Fibroblast of the aortic adventitia (primary cell): Measurements from ENCODE around the gene MIPEP. TPM values are rescaled to one million over a fixed set of nuclear protein-coding genes. Genes with fewer than 3 reads are reported as not detected.

Source experiments
- DNase-seq: peaks from one replicate; pipeline ENCODE4 v3.0.0-alpha.2; 2010; ENCODE audit warnings: low read depth
- H3K4me3 ChIP-seq: 2 replicates; pipeline ENCODE4 v1.5.1; 2011; ENCODE audit warnings: low read depth, mild to moderate bottlenecking, control low read depth, low read length, moderate library complexity
- CTCF ChIP-seq: IDR thresholded peaks from 2 replicates; pipeline ENCODE4 v1.5.1; 2011; ENCODE audit warnings: mild to moderate bottlenecking, low read length, control low read depth, inconsistent platforms; ENCODE audit not compliant: insufficient read depth
- total RNA-seq: library from RNA; depleted of rRNA; stranded (reverse); fragments of >200 nt; gene quantifications from 2 replicates; pipeline ENCODE4 v1.2.3, GENCODE V29; 2012; ENCODE audit warnings: low replicate concordance

Gene MIPEP
- total RNA-seq, 1 donor, result 28.1 TPM

- TF ChIP-seq CTCF, result no peak
- H3K4me3 ChIP-seq, result no peak overlapping the region
- no peak for DNase-seq
Observed at GRCh38 chr13:23799945-23800344, 89.3 kb downstream of the MIPEP start.

- DNase-seq, result no peak
- no peak for TF ChIP-seq CTCF
Observed at GRCh38 chr13:23797276-23797903, 91.8 kb downstream of the MIPEP start.

GRCh38 chr13:23796551-23796950 is 92.6 kb downstream of the MIPEP start:
- TF ChIP-seq CTCF, result no peak
- no peak overlapping the region for H3K4me3 ChIP-seq
- DNase-seq, result no peak

More at GRCh38 chr13:23797276-23797903, 91.8 kb downstream of the MIPEP start:
- no peak overlapping the region for H3K4me3 ChIP-seq

GRCh38 chr13:23794267-23795161 is 94.7 kb downstream of the MIPEP start:
- no peak overlapping the region for H3K4me3 ChIP-seq
- DNase-seq, result peak; percentile 53
- no peak for TF ChIP-seq CTCF

- no peak overlapping the region for H3K4me3 ChIP-seq
- no peak for TF ChIP-seq CTCF
- DNase-seq, result no peak
Observed at GRCh38 chr13:23793711-23794110, 95.5 kb downstream of the MIPEP start.

GRCh38 chr13:23792680-23793079 is 96.5 kb downstream of the MIPEP start:
- no peak for DNase-seq
- no peak for TF ChIP-seq CTCF
- H3K4me3 ChIP-seq, result no peak overlapping the region
